H7 (cell line): ENCODE measurements around the gene RBM8A. TPM values are rescaled to one million over a fixed set of nuclear protein-coding genes. Genes with fewer than 3 reads are reported as not detected.

ENCODE experiments used
- DNase-seq: peaks from one replicate; pipeline ENCODE4 v3.0.0; 2012
- H3K27me3 ChIP-seq: 2 replicates; pipeline ENCODE4 v1.6.0; 2011; ENCODE audit warnings: mild to moderate bottlenecking, low read length; ENCODE audit not compliant: control insufficient read depth, insufficient read depth
- H3K36me3 ChIP-seq: replicated peaks from 2 replicates; pipeline ENCODE4 v1.5.1; 2011; ENCODE audit warnings: low read length; ENCODE audit not compliant: control insufficient read depth, insufficient read depth
- H3K4me3 ChIP-seq: 2 replicates; pipeline ENCODE4 v1.5.1; 2011; ENCODE audit warnings: low read depth, mild to moderate bottlenecking, control low read depth, low read length, moderate library complexity; ENCODE audit not compliant: insufficient read depth
- total RNA-seq: library from RNA; depleted of rRNA; stranded (reverse); fragments of >200 nt; shearing (Covaris generic); gene quantifications from 2 replicates; pipeline ENCODE4 v1.2.3, GENCODE V29; 2014; rRNA removed

RBM8A gene
- total RNA-seq = 181 and 214 TPM in 2 replicates

DNA sequence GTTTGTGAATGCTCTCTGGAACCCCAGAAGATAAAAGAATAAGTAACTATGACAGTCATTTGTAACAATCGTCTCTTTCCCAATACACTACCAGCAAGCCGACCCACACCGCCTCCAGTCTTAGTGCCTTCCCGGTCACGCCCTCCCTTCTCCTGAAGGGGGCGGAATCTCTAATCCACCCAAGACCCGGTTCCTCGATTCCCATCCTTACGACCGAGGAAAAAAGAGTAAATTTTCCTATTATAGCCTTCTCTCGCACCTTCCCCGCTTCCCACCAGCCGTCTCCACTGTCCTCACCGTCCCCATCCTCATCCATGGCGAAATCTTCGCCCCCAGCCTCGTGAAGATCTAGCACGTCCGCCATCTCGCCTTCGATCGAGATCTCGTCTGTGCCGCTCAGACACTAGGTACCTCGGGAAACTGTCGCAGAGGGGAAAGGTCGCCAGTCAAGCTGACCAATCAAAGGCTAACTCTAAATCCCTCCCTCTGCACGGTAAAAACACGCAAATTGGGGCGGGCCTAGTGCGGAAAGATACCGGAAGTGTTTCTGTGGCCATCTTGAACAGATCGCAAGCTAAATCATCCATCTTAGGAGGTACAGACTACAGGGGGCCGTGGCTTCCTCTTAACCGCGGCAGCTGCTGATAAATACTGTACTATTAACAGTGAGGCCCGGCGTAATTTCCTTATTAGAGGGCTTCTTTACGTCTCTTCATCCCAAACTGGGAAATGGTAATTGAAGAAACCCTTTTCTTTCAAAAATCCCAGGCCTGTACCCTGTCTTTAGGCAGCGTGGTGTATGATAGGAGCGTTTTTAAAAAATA is at the start of gene RBM8A:
TSS of gene RBM8A (minus strand) at position 422 of the 824 bp plus-strand sequence. CDS start at position 364, 58 bp downstream.
- Histone ChIP-seq H3K36me3 (peaks cover 9% of the 10 kb centered on the region), H3K27me3 (no peaks in the 10 kb centered on the region), H3K4me3 (peak within 1 kb of the TSS; percentile 76)
- DNase-seq = peak; percentile 77

DNA sequence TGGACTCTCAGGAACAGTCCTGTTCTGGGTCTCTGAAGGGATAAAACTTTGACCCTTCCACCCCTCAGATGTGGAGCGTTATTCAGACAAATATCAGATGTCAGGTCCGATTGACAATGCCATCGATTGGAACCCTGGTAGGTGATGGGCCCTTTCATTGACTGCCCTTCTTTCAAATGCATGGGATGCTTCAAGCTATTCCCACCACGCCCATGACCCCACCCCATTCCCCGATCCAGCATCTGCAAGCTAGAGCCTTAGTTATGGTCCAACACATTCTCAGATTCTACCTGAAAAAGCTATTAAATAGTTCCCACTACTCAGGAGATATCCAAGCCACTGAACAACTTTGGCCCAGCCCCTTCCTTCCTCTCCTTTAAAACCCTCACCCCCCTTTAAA is 49.7 kb upstream of the RBM8A start:
- no peak overlapping the region for H3K4me3 ChIP-seq
- no peaks in the 10 kb centered on the region; the same call in 1 of the 2 replicates for H3K27me3 ChIP-seq
- DNase-seq = no peak
- H3K36me3 ChIP-seq = no peaks in the 10 kb centered on the region

DNA sequence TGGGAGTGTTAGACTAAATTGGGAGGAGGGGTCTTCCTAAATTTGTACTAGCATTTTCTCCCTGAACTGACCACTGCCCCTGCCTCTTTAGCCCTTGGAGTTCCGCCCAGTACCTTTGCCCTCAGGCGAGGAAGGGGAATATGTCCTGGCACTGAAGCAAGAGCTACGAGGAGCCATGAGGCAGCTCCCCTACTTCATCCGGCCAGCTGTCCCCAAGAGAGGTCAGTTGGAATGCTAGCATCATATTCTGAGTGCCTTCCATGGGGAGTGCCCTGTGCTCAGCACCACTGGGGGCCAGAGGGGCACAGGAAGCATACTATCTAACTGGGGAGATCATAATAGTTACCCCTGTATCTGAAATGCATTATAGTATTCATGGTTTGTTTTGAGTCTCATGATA is 47.9 kb upstream of the RBM8A start:
- H3K4me3 ChIP-seq = no peak overlapping the region
- no peak for DNase-seq
- H3K27me3 ChIP-seq = no peaks in the 10 kb centered on the region
- no peaks in the 10 kb centered on the region for H3K36me3 ChIP-seq

DNA sequence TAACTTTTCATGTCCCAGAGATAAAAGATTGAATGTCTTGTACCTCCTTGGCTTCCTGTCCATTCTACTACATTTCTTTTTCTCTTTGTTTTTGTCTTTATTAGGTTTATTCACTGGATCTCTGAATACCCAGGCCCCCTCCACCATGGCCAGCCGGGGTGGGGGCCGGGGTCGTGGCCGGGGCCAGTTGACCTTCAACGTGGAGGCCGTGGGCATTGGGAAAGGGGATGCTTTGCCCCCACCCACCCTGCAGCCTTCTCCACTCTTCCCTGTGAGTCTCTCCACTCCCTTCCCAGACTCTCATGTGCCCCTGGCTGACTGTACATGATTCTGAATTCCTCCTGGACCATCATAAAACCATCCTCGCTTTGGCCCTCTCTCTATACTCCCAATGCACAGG is 47.4 kb upstream of the RBM8A start:
- Histone ChIP-seq H3K36me3 (no peaks in the 10 kb centered on the region), H3K4me3 (no peak overlapping the region), H3K27me3 (no peaks in the 10 kb centered on the region)
- no peak for DNase-seq

DNA sequence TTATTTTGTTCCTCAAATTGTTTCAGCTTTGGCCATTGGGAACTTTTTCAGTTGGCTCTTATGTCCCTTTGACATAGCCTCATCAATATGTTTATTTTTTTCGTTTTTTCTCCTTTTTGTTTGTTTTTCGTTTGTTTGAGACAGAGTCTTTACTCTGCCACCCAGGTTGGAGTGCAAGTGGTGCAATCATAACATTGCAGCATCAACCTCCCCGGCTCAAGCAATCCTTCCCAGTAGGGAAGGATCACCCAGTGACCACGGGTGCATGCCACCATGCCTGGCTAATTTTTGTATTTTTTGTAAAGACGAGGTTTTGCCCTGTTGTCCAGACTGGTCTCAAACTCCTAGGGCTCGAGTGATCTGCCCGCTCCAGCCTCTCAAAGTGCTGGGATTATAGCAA is 45.3 kb upstream of the RBM8A start:
- DNase-seq = no peak
- Histone ChIP-seq H3K36me3 (no peaks in the 10 kb centered on the region), H3K4me3 (no peak overlapping the region), H3K27me3 (no peaks in the 10 kb centered on the region)

DNA sequence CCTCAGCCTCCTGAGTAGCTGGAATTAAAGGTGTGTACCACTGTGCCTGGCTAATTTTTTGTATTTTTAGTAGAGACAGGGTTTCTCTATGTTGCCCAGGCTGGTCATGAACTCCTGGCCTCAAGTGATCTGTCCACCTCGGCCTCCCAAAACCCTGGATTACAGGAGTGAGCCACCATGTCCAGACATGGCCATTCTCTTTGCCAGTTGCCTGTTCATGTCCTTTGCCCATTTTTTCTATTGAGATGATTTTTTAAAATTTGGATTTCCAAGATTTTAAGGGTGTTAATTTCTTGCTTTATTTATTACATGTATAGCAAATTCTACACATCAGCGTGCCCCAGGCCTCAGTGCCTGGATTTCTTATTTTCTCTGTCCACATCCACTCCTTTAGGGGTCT is 40.0 kb upstream of the RBM8A start:
- H3K36me3 ChIP-seq = no peaks in the 10 kb centered on the region
- DNase-seq = no peak
- H3K4me3 ChIP-seq = no peak overlapping the region
- peaks cover 20% of the 10 kb centered on the region for H3K27me3 ChIP-seq

DNA sequence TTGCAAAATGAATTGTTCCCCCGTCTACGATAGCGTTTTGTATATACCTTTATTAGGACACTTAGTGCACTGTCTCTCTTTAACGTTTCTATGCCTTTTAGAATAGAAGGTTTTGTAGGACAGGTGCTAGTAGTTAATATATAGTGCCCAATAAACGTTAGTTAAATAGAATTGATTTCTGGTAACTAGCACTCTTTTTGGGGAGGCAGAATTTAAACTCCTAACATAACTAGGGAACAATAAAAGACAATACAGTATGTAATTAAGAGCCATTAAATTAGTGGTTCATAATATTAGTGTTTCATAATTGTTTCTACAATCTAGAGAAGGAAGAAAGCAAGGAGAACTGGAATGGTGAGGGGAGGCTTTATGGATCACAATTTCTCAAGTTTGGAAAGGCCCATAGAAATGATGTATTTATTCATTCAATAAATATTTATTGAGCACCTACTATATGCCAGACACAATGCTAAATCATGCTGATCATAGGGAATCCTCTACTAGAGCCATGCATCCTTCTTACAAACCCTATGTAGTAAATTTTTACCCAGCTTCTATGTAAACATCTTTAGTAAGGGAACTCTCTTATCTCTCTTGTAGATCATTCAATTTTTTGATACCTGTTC is 37.9 kb upstream of the RBM8A start:
- Histone ChIP-seq H3K27me3 (peaks cover 39% of the 10 kb centered on the region), H3K4me3 (peak overlapping the region; percentile 71)
- no peak for DNase-seq

DNA sequence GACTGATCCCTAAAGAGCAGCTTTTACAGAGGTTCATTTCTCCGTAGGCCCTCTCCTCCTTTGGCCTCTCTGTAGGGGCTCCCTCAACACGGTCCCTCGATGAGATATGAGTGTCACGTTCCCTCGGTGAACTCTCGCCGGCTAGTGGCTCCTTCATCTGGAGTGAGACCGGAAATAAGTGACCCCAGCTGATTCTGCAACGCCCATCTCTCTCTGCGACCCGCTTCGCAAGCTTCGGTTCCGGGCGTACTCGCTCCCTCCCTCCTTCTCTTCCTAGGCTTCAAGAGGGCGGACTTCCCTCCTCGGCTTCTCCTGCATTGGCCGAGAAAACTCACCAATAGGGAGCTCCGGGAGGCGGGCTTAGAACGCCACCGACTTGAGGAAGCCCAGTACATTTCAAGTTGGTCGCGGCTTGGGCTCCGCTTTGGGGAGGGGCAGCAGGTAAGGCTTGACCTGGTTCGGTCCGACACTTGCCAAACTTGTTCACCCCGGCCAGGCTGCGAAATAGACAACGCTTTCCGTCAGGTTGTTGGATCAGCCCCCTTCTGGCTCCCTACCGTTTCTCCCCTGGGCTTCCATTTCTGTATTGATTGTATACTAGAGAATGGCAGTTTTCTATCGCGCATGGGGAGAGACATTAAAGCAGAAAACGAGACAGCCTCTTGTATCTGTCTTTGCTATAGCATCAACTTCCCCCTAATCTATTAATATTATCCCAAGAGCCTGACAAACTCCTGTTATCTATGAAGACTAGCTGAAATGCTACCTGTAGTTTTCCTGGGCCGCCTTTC is 37.2 kb upstream of the RBM8A start, which contains the start of the genes ANKRD34A and POLR3GL:
TSS of gene ANKRD34A (minus strand) at position 248 of the 791 bp plus-strand sequence. CDS start 2,816 bp downstream, outside the sequence.
TSS of gene POLR3GL (plus strand) at position 363 of the 791 bp plus-strand sequence. CDS start 10,176 bp downstream, outside the sequence.
- Histone ChIP-seq H3K4me3 (peak within 1 kb of the TSS; percentile 71), H3K27me3 (peaks cover 47% of the 10 kb centered on the region), H3K36me3 (no peaks in the 10 kb centered on the region)
- peak; percentile 89 for DNase-seq

More for the DNA sequence above, 37.9 kb upstream of the RBM8A start:
- H3K36me3 ChIP-seq = no peaks in the 10 kb centered on the region

DNA sequence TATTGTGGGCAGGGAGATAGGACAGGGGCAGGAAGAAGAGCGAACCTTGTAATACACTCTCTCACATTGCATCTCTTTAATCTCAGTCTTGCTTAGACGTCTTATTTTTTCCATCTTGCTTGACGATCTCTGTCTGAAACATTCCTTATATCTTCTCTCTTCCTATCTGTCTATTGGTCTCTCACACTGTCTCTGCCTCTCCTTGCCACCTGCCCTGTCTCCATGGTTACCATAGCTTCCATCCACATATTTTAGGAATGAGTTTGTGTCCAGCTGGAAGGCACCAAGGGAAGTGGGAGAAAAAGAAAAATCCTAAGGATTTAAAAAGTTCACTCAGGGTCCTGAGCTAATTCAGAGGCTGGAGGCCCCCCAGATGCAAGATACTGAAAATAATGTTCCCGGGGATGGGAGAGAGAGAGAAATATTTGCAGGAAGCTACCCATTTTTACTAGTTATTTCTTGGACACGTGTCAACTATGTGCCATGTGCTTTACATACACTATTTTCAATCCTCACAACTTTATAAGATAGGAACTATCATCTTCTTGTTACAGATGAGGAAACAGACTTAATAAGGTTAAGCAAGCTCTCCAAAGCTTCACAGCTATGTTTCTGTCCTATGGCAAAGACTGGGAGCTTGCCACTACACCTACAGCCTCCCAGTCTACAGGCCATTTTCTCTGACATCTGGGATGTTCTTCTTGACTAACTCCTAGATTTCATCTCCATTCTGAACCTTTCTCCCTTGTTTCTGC is 36.2 kb upstream of the RBM8A start:
- Histone ChIP-seq H3K4me3 (peak overlapping the region; percentile 71; the same call in 1 of the 2 replicates), H3K27me3 (peaks cover 57% of the 10 kb centered on the region), H3K36me3 (no peaks in the 10 kb centered on the region)
- DNase-seq = no peak

DNA sequence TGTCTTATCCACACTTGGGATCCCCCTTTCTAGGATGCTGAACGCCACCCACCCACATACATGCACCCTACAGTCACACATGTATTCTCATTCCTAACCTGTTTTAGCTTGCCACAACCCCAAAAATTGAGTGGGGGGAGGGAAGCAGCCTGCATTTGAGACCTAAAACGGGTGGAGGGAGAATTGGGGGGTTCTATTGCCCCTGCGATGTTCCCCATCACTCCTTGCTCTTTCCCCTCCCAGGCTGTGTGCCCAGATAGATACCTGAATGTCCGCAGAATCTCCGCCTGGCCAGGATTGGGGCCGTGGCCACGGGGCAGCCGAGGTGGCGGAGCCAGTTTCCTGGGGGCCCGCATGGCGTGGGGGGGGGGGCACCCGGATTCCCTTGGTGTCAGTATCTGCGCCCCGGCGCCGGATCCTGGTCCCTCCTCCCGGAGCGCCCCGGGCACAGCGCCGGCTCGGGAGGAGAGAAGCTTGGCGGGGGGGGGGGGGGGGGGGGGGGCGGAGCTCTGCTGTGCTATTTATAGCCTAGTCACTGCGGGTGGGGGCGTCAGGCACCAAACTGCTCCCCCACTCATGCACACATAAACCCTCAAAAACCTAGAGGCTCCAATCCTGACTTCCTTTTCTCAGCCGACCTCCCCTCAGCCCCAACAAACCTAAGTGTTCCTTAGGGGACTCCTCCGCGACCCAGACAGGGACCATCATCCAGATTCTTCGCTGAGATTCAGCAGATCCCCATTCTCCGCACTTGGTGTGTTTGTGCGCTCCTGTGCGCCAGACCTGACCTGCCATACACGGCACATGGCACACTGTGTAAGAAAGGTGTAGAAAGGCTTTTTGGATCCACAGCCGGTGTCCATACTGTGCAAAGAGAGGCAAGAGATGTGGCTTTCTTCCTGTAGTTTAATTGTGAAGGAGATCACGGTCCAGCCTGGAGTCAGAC is 35.1 kb upstream of the RBM8A start:
- H3K27me3 ChIP-seq = peaks cover 61% of the 10 kb centered on the region
- H3K4me3 ChIP-seq = peak overlapping the region; percentile 87
- no peaks in the 10 kb centered on the region for H3K36me3 ChIP-seq
- DNase-seq = peak; percentile 73

DNA sequence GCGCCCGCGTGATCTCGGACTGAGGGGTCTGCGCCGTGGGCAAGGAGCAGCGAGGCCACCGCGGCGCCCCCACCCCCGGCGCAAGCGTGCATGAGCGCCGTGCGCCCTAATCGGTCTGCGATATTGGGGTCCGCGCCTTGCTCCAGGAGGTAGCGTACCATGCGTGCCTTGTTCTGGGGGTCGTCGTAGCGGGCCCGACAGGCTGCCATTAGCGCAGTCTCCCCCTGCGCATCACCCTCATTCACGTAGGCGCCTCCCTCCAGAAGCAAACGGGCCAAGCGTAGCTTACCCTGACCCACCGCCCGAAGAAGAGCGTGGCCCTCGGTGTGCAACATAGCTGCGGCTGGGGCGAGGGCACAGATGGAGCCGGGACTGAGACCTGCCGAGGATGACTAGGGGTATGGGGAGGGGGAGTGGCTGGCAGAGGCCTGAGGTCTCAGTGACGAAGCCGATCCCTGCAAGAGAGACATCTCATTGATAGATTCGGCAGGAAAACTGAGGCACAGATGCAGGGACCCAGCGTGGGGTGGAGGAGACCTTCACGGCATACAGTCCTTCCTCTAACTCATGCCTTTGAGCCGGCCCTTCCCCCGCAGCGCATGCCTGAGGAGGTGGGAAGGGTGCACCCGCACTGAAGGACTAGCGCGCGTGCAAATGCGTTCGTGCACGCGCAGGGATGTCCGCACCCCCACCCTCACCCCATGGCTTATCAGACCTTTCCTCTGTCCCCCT is 34.3 kb upstream of the RBM8A start:
- Histone ChIP-seq H3K4me3 (peak overlapping the region; percentile 87), H3K27me3 (peaks cover 65% of the 10 kb centered on the region), H3K36me3 (no peaks in the 10 kb centered on the region)
- peak; percentile 79 for DNase-seq

DNA sequence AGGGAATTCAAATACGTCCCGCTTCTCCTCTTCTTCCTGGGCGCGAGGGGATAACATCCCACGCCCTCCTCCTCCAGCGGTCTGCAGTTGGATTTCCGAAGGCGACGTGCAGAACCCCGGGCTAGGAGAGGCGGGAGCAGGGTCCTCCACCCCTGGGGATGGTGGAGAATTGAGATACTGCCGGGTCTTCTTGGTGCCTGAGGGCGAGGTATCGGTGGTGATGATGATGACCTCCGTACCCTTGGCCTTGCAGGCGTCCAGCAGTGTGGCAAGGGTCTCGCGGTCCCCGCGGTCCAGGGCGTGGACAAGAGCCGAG is 33.8 kb upstream of the RBM8A start:
- no peaks in the 10 kb centered on the region for H3K36me3 ChIP-seq
- H3K4me3 ChIP-seq = peak overlapping the region; percentile 87
- peak; percentile 67 for DNase-seq
- H3K27me3 ChIP-seq = peaks cover 65% of the 10 kb centered on the region
